ENCODE measurements around the gene CHST11.

The CHST11 gene

DNA sequence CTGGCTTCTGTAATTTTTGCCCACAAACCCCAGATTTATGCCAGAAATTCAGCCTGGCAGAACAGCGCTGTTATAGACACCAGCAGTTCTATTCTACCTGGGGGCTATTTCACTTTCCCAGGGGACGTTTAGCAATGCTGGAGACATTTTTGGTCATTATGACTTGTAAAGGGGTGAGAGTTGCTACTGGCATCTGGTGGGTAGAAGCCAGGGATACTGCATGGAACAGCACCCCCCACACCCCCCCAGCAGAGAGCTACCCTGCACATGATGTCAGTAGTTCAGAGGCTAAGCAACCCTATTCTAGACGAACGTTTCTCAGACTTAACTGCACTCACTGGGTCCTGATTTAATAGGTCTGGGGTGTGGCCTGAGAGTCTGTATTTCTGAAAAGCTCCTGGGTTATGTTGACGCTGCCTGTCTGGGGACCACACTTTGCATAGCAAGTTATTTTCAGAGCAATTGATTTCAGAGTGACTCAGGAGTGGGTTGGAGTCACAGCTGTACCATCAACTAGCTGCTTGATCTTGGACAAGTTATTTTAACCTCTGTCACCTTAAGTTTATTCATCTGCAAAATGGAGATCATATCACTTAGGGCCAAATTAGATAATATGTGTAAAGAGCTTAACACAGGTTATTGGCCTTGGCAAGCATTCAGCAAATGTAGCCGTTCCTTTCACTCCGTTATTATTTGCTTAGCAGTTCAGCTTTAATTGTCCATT lies 48.5 kb downstream of the CHST11 start:
- H3F3A ChIP-seq (ENCODE audit: insufficient read depth): no peaks in the 10 kb centered on the region
- H4K20me1 ChIP-seq (ENCODE audit: low read depth, low read length): no peaks in the 10 kb centered on the region
- H3K9me2 ChIP-seq (replicated peaks; ENCODE audit: insufficient read depth, low read length): no peaks in the 10 kb centered on the region
- H3K27me3 ChIP-seq (ENCODE audit: low read length): no peaks in the 10 kb centered on the region
- H3K79me2 ChIP-seq (ENCODE audit: insufficient read depth, low read length): no peaks in the 10 kb centered on the region
- no peaks in the 10 kb centered on the region for H3K36me3 ChIP-seq (ENCODE audit: low read length)
- no peak overlapping the region for H2AFZ ChIP-seq (ENCODE audit: low read depth, low read length, severe bottlenecking)
- no peak overlapping the region for H3K9ac ChIP-seq (ENCODE audit: low read length)
- no peak overlapping the region for H3K4me3 ChIP-seq (ENCODE audit: insufficient read depth, low read length, poor library complexity, severe bottlenecking)
- H3K27ac ChIP-seq (ENCODE audit: low read depth, low read length): no peak overlapping the region
- TF ChIP-seq, protein P1, sequence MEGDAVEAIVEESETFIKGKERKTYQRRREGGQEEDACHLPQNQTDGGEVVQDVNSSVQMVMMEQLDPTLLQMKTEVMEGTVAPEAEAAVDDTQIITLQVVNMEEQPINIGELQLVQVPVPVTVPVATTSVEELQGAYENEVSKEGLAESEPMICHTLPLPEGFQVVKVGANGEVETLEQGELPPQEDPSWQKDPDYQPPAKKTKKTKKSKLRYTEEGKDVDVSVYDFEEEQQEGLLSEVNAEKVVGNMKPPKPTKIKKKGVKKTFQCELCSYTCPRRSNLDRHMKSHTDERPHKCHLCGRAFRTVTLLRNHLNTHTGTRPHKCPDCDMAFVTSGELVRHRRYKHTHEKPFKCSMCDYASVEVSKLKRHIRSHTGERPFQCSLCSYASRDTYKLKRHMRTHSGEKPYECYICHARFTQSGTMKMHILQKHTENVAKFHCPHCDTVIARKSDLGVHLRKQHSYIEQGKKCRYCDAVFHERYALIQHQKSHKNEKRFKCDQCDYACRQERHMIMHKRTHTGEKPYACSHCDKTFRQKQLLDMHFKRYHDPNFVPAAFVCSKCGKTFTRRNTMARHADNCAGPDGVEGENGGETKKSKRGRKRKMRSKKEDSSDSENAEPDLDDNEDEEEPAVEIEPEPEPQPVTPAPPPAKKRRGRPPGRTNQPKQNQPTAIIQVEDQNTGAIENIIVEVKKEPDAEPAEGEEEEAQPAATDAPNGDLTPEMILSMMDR (IDR thresholded peaks at IDR 0.05; ENCODE audit: insufficient read depth, low read length, poor library complexity, severe bottlenecking): no peak
- no peak for TF ChIP-seq EZH2phosphoT487 (conservative IDR thresholded peaks at IDR 0.05; ENCODE audit: low read length)
- no peaks in the 10 kb centered on the region for H3K9me3 ChIP-seq (ENCODE audit: insufficient read depth, low read length)
- no peak overlapping the region for H3K4me2 ChIP-seq (ENCODE audit: low read depth, low read length, poor library complexity, severe bottlenecking)

DNA sequence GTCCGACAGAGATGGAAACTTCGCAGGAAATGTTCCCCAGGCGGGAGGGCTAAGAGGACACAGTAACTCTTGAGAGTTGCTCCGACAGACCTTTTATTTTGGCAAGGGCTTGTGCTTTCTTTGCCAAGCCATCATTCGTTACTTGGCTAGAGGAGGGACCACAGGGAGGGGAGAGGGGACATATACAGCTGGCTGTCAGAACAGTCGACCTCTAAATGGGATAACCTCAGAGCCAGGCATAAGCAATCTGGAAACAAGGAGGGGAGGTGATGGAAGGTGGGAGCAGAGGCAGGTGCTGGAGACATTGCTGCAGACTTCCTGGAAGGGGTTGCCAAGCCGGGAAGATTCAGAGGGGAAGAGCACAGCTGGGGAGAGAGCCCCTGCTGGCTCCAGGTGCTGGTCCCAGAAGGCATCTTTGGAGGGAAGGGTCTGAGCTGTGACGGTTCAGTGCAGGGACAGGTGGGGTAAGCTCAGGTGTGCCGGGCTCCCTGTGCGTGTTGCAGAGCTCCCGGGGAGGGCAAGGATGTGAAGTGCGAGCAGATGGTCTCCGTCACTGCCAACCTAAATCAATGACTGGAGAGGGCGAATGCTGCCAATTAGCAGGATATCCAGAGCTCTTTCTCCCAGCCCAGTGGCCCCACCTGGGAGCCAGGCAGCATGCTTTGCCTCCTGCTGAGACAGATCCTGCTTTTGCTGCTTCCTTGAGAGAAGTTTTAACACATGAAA lies 50.1 kb downstream of the CHST11 start:
- no peaks in the 10 kb centered on the region for H3K36me3 ChIP-seq (ENCODE audit: low read length)
- TF ChIP-seq, protein P1 (IDR thresholded peaks at IDR 0.05; ENCODE audit: insufficient read depth, low read length, poor library complexity, severe bottlenecking): no peak
- no peak for TF ChIP-seq EZH2phosphoT487 (conservative IDR thresholded peaks at IDR 0.05; ENCODE audit: low read length)
- H2AFZ ChIP-seq (ENCODE audit: low read depth, low read length, severe bottlenecking): no peak overlapping the region
- no peak overlapping the region for H3K4me3 ChIP-seq (ENCODE audit: insufficient read depth, low read length, poor library complexity, severe bottlenecking)
- no peak overlapping the region for H3K4me2 ChIP-seq (ENCODE audit: low read depth, low read length, poor library complexity, severe bottlenecking)
- no peaks in the 10 kb centered on the region for H3K79me2 ChIP-seq (ENCODE audit: insufficient read depth, low read length)
- no peaks in the 10 kb centered on the region for H3K9me3 ChIP-seq (ENCODE audit: insufficient read depth, low read length)
- H3K27me3 ChIP-seq (ENCODE audit: low read length): no peaks in the 10 kb centered on the region
- H3F3A ChIP-seq (ENCODE audit: insufficient read depth): no peaks in the 10 kb centered on the region
- H4K20me1 ChIP-seq (ENCODE audit: low read depth, low read length): no peaks in the 10 kb centered on the region
- H3K9ac ChIP-seq (ENCODE audit: low read length): no peak overlapping the region
- H3K9me2 ChIP-seq (replicated peaks; ENCODE audit: insufficient read depth, low read length): no peaks in the 10 kb centered on the region
- H3K27ac ChIP-seq (ENCODE audit: low read depth, low read length): no peak overlapping the region

DNA sequence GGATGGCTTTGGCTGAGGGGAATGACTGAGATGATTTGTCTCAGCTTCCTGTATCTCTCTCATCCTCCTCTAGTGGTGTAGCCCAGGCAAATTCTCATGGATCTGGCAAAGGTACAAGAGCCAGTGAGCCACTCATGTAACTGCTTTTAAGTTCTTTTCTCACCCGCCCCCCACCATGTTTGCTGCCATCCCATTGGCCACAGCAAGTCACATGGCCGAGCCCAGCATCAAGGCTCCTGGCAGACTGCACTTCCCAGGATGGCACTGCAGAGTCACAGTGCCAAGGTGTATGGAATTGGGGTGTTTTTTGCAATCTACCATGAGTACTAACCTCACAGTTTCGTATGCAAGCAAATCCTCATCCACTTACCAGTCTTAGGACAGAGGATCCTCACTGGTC lies 50.9 kb downstream of the CHST11 start:
- Histone ChIP-seq H3K79me2 (ENCODE audit: insufficient read depth, low read length) (no peaks in the 10 kb centered on the region), H2AFZ (ENCODE audit: low read depth, low read length, severe bottlenecking) (no peak overlapping the region), H3K27me3 (ENCODE audit: low read length) (no peaks in the 10 kb centered on the region), H3K4me3 (ENCODE audit: insufficient read depth, low read length, poor library complexity, severe bottlenecking) (no peak overlapping the region), H3K36me3 (ENCODE audit: low read length) (no peaks in the 10 kb centered on the region), H4K20me1 (ENCODE audit: low read depth, low read length) (no peaks in the 10 kb centered on the region), H3K9me3 (ENCODE audit: insufficient read depth, low read length) (no peaks in the 10 kb centered on the region), H3K9me2 (replicated peaks; ENCODE audit: insufficient read depth, low read length) (no peaks in the 10 kb centered on the region), H3K4me2 (ENCODE audit: low read depth, low read length, poor library complexity, severe bottlenecking) (no peak overlapping the region), H3K9ac (ENCODE audit: low read length) (no peak overlapping the region), H3K27ac (ENCODE audit: low read depth, low read length) (no peak overlapping the region), H3F3A (ENCODE audit: insufficient read depth) (no peaks in the 10 kb centered on the region)
- TF ChIP-seq EZH2phosphoT487 (conservative IDR thresholded peaks at IDR 0.05; ENCODE audit: low read length): no peak
- TF ChIP-seq, protein P1 (IDR thresholded peaks at IDR 0.05; ENCODE audit: insufficient read depth, low read length, poor library complexity, severe bottlenecking): no peak
